IPS DF 4.7 (cell line): ENCODE results near the gene RERE.
"Not testable (repeated sequence)": the region's sequence is repeated elsewhere in the genome, so short reads cannot be mapped to it uniquely, and the experiment has no call there.

Source experiments
- DNase-seq: peaks from one replicate; pipeline ENCODE4 v3.0.0-alpha.2; 2013; ENCODE audit warnings: low spot score; ENCODE audit errors: extremely low read depth

RERE gene

DNA sequence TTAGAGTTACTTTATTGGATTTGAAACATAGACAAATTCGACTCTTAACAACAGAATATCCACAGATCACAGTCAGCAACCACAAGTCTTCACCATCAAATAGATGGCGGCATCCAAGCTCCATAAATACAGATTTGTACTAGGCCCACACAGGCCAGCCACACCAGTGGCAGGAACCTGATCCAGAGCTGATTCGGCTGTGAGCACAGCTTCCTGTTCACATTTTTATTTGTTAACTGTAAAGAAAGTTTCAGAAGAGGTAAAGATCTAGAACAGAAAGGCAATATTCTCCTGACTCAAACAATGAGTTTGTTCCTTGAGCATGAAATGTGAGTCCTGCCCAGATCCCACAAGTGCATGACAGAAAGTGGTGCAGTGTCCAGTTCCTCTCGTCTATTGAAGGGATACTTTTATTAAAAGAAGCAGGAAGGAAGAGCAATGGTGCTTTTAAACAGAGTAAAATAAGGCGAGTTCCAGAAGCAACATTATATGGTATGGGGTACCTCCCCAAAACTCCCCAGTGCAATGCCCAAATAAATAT is 293.7 kb downstream of the RERE start:
- no peak for DNase-seq

DNA sequence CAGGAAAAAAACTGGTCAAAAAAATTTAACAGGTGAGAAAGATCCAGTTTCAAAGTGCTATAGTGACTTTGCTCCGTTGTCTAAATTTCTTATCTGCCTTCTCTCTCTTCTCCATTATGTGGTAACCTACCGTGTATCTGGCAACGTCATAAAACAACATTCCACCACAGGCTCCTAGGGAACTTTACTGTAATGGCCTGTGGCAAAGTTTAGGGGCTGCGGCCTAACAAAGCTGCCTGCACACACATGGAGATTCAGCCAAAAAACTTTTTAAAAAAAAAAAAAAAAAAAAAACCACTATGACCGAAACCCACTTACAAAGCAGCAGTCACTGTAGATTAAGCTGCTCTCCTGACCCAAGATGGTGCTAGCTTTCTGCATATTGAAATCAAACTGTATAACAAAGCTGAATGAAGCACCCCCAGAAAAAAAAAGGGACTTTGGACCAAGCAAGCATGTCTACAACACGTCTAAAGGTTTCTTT is 296.9 kb downstream of the RERE start:
- no peak for DNase-seq

GRCh38 chr1:8519167-8519566 is 298.3 kb downstream of the RERE start:
- no peak for DNase-seq

GRCh38 chr1:8518490-8518801 is 299.0 kb downstream of the RERE start:
- no peak for DNase-seq

GRCh38 chr1:8517661-8518489 is 299.6 kb downstream of the RERE start:
- DNase-seq: no peak

- DNase-seq: no peak
Observed at GRCh38 chr1:8516793-8517556, 300.5 kb downstream of the RERE start.

DNA sequence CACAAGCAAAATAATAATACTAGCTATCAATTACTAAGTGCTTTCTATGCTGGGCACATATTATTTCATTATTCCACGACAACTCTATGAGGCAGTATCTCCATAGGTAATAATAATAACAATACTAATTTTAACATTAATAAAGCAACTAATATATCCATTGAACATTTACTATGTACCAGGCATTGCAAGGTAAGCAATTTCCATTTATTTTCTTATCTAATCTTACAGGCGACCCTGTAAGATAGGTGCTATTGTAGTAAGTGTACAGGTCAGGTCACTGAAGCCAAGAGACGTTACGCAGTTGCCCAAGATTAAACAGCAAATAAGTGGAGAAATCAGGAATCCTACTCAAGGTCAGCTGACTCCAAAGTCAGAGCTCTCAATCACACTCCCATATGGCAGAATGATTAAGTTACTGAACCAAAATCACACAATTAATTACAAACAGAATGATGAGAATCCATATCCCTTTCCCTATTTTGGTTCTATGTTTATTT is 301.1 kb downstream of the RERE start:
- no peak for DNase-seq

DNA sequence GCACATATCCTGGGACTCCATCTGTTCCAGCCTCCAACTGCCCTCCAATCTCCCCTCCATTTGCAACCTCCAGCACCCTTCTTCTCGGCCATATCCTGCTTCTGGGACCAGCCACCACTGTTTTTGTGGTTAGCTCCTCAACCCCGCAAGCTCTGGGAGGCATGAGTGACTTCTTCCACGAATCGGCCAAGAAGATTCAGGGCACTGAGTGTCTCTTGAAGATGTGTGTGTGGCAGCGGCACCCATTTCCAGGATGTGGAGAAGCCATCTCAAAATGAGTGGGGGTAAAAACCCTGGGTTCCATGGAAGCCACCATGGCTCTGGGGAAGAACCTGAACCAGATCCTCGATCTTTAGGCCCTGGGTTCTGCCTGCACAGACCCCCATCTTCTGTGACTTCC is 304.9 kb downstream of the RERE start:
- no peak for DNase-seq

DNA sequence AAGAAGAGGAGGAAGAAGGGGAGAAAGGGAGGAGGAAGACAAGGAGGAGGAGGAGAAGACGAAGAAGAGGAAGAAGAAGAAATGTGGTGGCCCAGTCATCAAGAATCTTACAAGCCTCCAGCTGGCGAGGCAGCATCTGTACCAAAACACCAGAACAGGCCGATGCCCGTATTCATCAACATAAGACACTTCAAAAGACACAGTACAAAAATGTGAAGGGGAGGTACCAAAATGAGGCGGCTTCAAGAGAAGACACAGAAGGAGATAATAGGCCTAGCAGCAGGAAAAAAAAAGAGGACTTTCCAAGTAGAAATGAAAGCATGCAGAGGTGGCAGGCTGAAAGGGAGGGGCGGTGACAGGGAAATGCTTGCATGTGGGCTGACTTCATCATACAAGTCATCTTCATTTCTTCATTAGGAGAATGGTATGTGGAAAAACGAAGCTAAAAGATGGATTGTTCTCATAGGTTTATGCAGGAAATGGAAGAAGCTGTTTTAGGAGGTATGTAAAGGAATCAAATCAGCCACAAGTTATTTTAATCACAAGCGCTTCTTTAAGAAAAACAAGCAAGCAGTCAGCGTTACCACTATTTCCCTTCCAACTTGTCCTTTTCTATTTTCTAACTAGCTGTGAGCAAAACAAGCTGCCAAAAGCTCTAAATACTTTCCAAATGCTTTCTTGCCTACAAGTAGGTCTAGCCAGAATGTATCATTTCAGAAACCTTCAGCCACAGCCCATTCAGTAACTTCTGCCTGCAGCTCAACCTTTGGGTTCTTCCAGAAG is 307.2 kb downstream of the RERE start:
- DNase-seq: no peak

- no peak for DNase-seq
Observed at GRCh38 chr1:8509579-8509978, 307.9 kb downstream of the RERE start.

- DNase-seq: no peak
Observed at GRCh38 chr1:8506995-8507615, 310.3 kb downstream of the RERE start.

- no peak for DNase-seq
Observed at GRCh38 chr1:8506456-8506855, 311.0 kb downstream of the RERE start.

GRCh38 chr1:8503842-8504241 is 313.6 kb downstream of the RERE start:
- DNase-seq: no peak

GRCh38 chr1:8502949-8503348 is 314.5 kb downstream of the RERE start:
- DNase-seq: not testable (repeated sequence)

GRCh38 chr1:8497210-8497819 is 320.1 kb downstream of the RERE start:
- DNase-seq: no peak

DNA sequence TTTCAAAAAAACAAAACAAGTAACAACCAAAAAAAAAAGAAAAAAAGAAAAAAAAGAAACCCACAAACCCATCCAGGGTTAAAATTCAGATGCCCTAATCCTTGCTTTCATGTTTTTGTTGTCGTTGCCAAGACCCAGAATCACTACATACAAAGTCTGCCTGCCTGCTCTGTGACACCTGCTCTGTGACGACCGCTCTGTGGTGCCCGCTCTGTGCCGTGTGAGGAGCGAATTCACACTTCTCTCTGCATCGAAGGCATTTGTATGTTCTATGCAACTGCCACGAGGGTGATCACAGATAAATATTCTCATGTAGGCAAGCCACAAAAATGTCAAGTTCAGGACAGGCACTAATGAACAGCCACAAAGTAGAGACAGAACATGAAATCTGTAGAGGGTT is 321.0 kb downstream of the RERE start:
- no peak for DNase-seq

DNA sequence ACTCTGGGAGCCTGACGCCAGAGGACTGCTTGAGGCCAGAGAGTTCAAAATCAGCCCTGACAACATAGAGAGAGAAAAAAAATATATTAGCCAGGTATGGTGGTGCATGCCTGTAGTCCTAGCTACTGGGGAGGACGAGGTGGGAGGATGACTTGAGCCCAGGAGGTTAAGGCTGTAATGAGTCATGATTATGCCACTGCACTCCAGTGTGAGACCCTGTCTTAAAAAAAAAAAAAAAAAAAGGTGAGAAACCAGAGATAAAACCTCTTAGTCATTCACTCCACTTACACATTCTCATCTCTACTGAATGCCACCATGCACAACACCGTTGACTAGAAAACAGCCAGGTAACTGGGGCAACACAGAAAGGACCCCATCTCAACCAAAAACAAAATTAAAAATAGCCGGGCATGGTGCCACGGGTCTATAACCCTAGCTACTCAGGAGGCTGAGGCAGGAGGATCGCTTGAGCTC is 321.5 kb downstream of the RERE start:
- no peak for DNase-seq

- no peak for DNase-seq
Observed at GRCh38 chr1:8494681-8495080, 322.8 kb downstream of the RERE start.

GRCh38 chr1:8493916-8494540 is 323.4 kb downstream of the RERE start:
- DNase-seq: no peak

DNA sequence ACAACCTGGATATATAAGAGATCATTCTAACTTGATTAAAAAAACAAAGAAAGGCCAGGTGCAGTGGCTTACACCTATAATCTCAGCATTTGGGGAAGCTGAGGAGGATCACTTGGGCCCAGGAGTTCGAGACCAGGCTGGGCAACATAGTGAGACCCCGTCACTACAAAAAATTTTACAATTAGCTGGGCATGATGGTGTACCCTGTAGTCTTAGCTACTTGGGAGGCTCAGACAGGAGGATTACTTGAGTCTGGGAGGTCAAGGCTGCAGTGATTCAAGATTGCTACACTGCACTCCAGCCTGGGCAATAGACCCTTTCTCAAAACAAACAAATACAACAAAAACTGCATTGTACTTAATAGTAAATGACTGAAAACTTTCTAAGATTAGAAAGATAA is 330.2 kb downstream of the RERE start:
- no peak for DNase-seq
